Measurements from ENCODE around the gene CECR2. TPM values are rescaled to one million over a fixed set of nuclear protein-coding genes. Genes with fewer than 3 reads are reported as not detected.
A peak's percentile ranks its signal among the peaks of the same experiment; 100 is the strongest.

Gene CECR2
- total and polyA plus RNA-seq, 7 donors: 1.7 to 24.1 (median 19.6) TPM

DNA sequence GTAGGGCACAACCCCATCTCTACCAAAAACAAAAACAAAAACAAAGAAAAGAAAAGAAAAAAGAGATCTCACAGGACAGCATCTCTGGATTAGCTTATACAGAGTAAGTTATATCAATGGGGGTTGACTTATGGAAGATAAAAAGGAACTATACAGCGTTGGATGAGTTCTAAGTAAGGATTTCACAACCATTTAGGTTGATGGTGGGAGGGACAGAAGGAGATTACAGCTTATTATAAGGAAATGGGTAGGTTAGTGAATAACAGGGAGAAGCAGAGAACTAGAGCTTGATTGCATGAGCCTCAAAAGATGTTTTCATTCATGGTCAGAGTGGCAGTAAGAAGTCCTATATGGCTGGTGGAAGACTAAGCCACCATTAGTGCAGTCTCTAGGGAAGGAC, 60.3 kb downstream of the CECR2 start:
- Histone ChIP-seq H3K36me3 (ENCODE audit: insufficient read depth in 1 of 2, low read depth in 1 of 2) (no peaks in the 10 kb centered on the region), H3K4me1 (peaks cover 57% of the 10 kb centered on the region), H3K27ac (peak overlapping the region; percentile 82), H3K4me3 (no peak overlapping the region), H3K27me3 (ENCODE audit: insufficient read depth in 3 of 3, low read length in 2 of 3) (no peaks in the 10 kb centered on the region), H3K9me3 (no peaks in the 10 kb centered on the region)
- ATAC-seq (no peak), DNase-seq (no peak)
- WGBS, 3 donors: 89 to 100% (median 92%) methylated on average over 1 of the region's 1 CpG
- TF ChIP-seq, protein P1, sequence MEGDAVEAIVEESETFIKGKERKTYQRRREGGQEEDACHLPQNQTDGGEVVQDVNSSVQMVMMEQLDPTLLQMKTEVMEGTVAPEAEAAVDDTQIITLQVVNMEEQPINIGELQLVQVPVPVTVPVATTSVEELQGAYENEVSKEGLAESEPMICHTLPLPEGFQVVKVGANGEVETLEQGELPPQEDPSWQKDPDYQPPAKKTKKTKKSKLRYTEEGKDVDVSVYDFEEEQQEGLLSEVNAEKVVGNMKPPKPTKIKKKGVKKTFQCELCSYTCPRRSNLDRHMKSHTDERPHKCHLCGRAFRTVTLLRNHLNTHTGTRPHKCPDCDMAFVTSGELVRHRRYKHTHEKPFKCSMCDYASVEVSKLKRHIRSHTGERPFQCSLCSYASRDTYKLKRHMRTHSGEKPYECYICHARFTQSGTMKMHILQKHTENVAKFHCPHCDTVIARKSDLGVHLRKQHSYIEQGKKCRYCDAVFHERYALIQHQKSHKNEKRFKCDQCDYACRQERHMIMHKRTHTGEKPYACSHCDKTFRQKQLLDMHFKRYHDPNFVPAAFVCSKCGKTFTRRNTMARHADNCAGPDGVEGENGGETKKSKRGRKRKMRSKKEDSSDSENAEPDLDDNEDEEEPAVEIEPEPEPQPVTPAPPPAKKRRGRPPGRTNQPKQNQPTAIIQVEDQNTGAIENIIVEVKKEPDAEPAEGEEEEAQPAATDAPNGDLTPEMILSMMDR (IDR thresholded peaks at IDR 0.05): no peak
- intact Hi-C loops (cut with DNase I): no loop called here

DNA sequence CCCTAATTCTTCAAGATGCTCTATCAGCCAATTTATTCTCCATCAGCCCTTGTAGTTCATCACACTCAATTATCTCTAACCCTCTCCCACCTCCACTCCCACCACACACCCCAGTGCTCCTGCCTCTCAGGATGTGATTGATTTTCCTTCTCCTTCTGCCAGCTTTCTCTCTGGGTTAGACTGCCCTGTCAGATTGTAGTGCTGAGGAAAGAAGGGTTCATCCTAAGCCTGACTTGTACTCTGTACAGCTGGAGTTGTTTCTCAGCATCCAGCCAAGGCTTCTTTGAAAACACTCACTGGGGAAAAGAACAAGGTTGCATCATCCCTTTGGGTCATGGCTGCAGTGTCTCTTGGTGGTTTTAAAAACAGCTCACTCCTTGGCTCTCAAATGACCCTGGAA, 61.2 kb downstream of the CECR2 start:
- Histone ChIP-seq H3K27me3 (ENCODE audit: insufficient read depth in 3 of 3, low read length in 2 of 3) (no peaks in the 10 kb centered on the region), H3K36me3 (ENCODE audit: insufficient read depth in 1 of 2, low read depth in 1 of 2) (no peaks in the 10 kb centered on the region), H3K4me3 (no peak overlapping the region), H3K4me1 (peaks cover 63% of the 10 kb centered on the region), H3K9me3 (no peaks in the 10 kb centered on the region), H3K27ac (peak overlapping the region; percentile 82)
- TF ChIP-seq, protein P1 (IDR thresholded peaks at IDR 0.05): no peak
- intact Hi-C loops (cut with DNase I): loop anchor here in 1 of 2 donors (10.0 kb wide), 1 partner anchor 166 kb away; no protein-coding TSS in a partner anchor
- ATAC-seq: peak; percentile 82 to 91 (median 88)
- DNase-seq: no peak

DNA sequence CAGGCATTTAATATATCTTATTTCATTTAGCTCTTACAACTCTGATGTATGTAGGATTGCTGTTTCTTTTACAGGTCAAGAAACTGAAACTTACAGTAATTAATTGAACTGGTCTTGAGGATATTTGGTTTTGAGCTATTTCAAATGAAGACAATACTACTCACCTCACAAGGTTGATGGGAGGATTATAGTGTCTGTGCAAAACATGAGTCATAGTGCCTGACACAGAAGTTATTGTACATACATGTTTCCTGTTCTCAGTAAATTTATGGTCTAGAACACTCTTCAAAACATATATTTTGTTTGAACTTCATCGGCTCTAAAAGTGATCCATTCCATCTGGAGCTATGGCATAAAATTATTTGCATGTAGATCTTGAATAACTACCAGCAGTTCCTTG, 61.9 kb downstream of the CECR2 start:
- TF ChIP-seq, protein P1 (IDR thresholded peaks at IDR 0.05): no peak
- H3K4me3 ChIP-seq: no peak overlapping the region
- H3K27ac ChIP-seq: peak overlapping the region; percentile 82
- H3K4me1 ChIP-seq: peaks cover 71% of the 10 kb centered on the region
- ATAC-seq: peak in 2 of 4 donors; percentile 32 to 45
- 68 to 84% (median 73%) methylated on average over 1 of the region's 1 CpG for WGBS, 3 donors
- no peaks in the 10 kb centered on the region for H3K27me3 ChIP-seq (ENCODE audit: insufficient read depth in 3 of 3, low read length in 2 of 3)
- H3K9me3 ChIP-seq: no peaks in the 10 kb centered on the region
- intact Hi-C loops (cut with DNase I): loop anchor here in 1 of 2 donors (10.0 kb wide), 1 partner anchor 166 kb away; no protein-coding TSS in a partner anchor
- no peaks in the 10 kb centered on the region for H3K36me3 ChIP-seq (ENCODE audit: insufficient read depth in 1 of 2, low read depth in 1 of 2)
- no peak for DNase-seq

DNA sequence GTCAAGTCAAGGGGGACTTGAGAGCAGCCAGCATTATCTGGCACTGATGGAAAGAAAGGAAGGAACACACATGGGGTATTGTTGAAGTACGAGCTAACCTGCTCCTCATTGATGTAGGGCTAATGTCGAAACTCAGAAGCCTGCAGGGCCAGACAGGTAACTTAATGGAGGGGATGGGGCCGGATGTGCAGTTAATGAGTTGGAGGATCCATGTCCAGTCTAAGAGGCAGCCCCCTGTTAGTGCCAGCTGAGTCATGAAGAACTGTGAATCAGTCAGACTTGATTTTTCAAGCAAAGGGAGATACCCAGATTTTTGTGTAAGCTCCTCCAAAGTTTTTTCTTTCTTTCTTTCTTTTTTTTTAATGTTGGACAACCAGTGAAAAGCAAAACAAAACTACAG, 65.6 kb downstream of the CECR2 start:
- H3K36me3 ChIP-seq (ENCODE audit: insufficient read depth in 1 of 2, low read depth in 1 of 2): no peaks in the 10 kb centered on the region
- no peak for DNase-seq
- peak overlapping the region; percentile 82 for H3K27ac ChIP-seq
- ATAC-seq: no peak
- H3K4me3 ChIP-seq: peak overlapping the region; percentile 6
- intact Hi-C loops (cut with DNase I): loop anchor here (5.0 to 10.0 kb wide), 2 partner anchors 42 to 170 kb away; no protein-coding TSS in a partner anchor
- no peaks in the 10 kb centered on the region for H3K9me3 ChIP-seq
- no peaks in the 10 kb centered on the region for H3K27me3 ChIP-seq (ENCODE audit: insufficient read depth in 3 of 3, low read length in 2 of 3)
- TF ChIP-seq, protein P1 (IDR thresholded peaks at IDR 0.05): no peak
- 35 to 53% (median 37%) methylated on average over 3 of the region's 3 CpGs for WGBS, 3 donors
- peaks cover 89% of the 10 kb centered on the region for H3K4me1 ChIP-seq

DNA sequence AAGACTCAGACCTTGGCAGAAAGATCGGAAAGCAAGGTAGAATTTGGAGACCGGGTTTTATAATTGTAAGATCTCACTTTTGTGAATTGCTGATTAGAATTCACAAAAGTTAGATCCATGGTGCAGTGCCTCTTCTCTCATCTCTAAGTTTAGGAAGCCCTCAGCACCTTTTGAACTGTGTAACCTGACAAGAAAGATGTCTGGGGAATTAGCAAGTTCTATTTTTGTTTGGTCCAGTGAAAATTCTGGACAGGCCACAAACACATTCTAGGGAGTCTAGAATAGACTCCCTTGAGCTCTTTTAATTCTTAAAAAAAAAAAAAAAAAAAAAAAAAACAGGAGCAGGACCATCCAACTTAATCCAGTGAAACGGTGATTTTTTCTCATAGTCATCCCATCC, 66.1 kb downstream of the CECR2 start:
- TF ChIP-seq, protein P1 (IDR thresholded peaks at IDR 0.05): no peak
- peak; percentile 39 to 70 (median 65) for ATAC-seq
- Histone ChIP-seq H3K4me3 (peak overlapping the region; percentile 6), H3K27me3 (ENCODE audit: insufficient read depth in 3 of 3, low read length in 2 of 3) (no peaks in the 10 kb centered on the region), H3K9me3 (no peaks in the 10 kb centered on the region), H3K27ac (peak overlapping the region; percentile 82), H3K36me3 (ENCODE audit: insufficient read depth in 1 of 2, low read depth in 1 of 2) (no peaks in the 10 kb centered on the region), H3K4me1 (peaks cover 87% of the 10 kb centered on the region)
- DNase-seq: no peak
- intact Hi-C loops (cut with DNase I): loop anchor here (5.0 to 10.0 kb wide), 2 partner anchors 42 to 171 kb away; no protein-coding TSS in a partner anchor
- WGBS, 3 donors: 22 to 35% (median 24%) methylated on average over 3 of the region's 3 CpGs
